SH-SY5Y (cell line): ENCODE data around the gene RNF26.

Experiments
- GATA2 ChIP-seq: IDR thresholded peaks from 2 replicates; pipeline ENCODE4 v1.6.1; 2011; ENCODE audit warnings: mild to moderate bottlenecking, low read depth, low read length
- GATA3 ChIP-seq: IDR thresholded peaks from 2 replicates; pipeline ENCODE4 v1.6.1; 2011; ENCODE audit warnings: low read depth, mild to moderate bottlenecking, low read length, moderate library complexity

DNA sequence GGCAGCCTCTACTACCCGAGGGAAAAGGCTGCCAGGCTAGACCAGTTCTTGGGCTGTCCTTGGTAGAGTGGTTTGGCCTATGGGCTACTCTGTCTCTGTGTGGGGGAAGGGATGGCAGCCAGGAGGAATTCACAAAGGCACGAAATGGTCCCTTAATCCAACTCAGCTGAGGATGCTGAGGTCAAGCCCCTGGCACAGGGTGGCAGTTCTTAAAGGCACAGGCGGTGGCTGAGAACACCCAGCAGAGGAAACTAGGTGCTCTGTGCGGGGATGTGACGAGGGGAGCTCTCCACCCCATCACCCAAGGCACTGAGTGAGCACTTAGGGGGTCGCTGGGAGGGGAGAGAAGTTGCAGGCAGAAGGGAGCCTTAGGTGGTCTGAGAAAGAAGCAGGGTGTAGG, 12.3 kb downstream of the RNF26 start, which contains the start of gene MFRP:
- TF ChIP-seq GATA2 (no peak), GATA3 (no peak)
